MM.1S (cell line): ENCODE results near the gene DNAJB9.

Source experiments
- DNase-seq: peaks from one replicate; pipeline ENCODE4 v3.0.0-alpha.2; 2015
- H2AFZ ChIP-seq: fragments of 300-600 bp; sonication (generic); 2 replicates; pipeline ENCODE4 v1.6.0; 2016; ENCODE audit warnings: antibody characterized with exemption, low read length
- H3F3A ChIP-seq: fragments of 300-600 bp; sonication (generic); 2 replicates; pipeline ENCODE4 v1.6.1; 2016; ENCODE audit warnings: mild to moderate bottlenecking, antibody characterized with exemption, low read length, moderate library complexity, mixed read lengths; ENCODE audit not compliant: insufficient read depth
- H3K27ac ChIP-seq: fragments of 300-600 bp; sonication (generic); 2 replicates; pipeline ENCODE4 v1.5.1; 2016; ENCODE audit warnings: mild to moderate bottlenecking, low read length
- H3K27me3 ChIP-seq: fragments of 300-600 bp; sonication (generic); replicated peaks from 2 replicates; pipeline ENCODE4 v1.6.0; 2016; ENCODE audit warnings: low read length; ENCODE audit not compliant: insufficient read depth
- H3K36me3 ChIP-seq: fragments of 300-600 bp; sonication (generic); replicated peaks from 2 replicates; pipeline ENCODE4 v1.6.1; 2016; ENCODE audit warnings: mild to moderate bottlenecking, low read length, mixed read lengths; ENCODE audit not compliant: insufficient read depth
- H3K4me1 ChIP-seq: fragments of 300-600 bp; sonication (generic); 2 replicates; pipeline ENCODE4 v1.6.1; 2016; ENCODE audit warnings: low read length, mixed read lengths
- H3K4me2 ChIP-seq: fragments of 300-600 bp; sonication (generic); 2 replicates; pipeline ENCODE4 v1.6.0; 2016; ENCODE audit warnings: low read depth, low read length
- H3K4me3 ChIP-seq: fragments of 300-600 bp; sonication (generic); 2 replicates; pipeline ENCODE4 v1.5.1; 2016; ENCODE audit warnings: low read length, mixed read lengths
- H3K79me2 ChIP-seq: fragments of 300-600 bp; sonication (generic); 2 replicates; pipeline ENCODE4 v1.6.1; 2016; ENCODE audit warnings: mixed run types, low read length, mixed read lengths
- H3K9ac ChIP-seq: fragments of 300-600 bp; sonication (generic); 2 replicates; pipeline ENCODE4 v1.6.1; 2016; ENCODE audit warnings: low read length, mixed read lengths
- H3K9me2 ChIP-seq: fragments of 300-600 bp; sonication (generic); replicated peaks from 2 replicates; pipeline ENCODE4 v1.6.1; 2016; ENCODE audit warnings: mild to moderate bottlenecking, low read length, mixed read lengths; ENCODE audit not compliant: insufficient read depth
- H3K9me3 ChIP-seq: fragments of 300-600 bp; sonication (generic); replicated peaks from 2 replicates; pipeline ENCODE4 v1.6.1; 2016; ENCODE audit warnings: mild to moderate bottlenecking, low read length, mixed read lengths; ENCODE audit not compliant: insufficient read depth
- H4K20me1 ChIP-seq: fragments of 300-600 bp; sonication (generic); 2 replicates; pipeline ENCODE4 v1.6.1; 2016; ENCODE audit warnings: mild to moderate bottlenecking, low read length, moderate library complexity, mixed read lengths; ENCODE audit not compliant: insufficient read depth
- CTCF ChIP-seq: fragments of 300-600 bp; sonication (generic); IDR thresholded peaks from 2 replicates; pipeline ENCODE4 v1.5.1; 2016; ENCODE audit warnings: antibody characterized with exemption, low read length, mixed read lengths
- EZH2 ChIP-seq: fragments of 300-600 bp; sonication (generic); optimal IDR thresholded peaks from 2 replicates; pipeline ENCODE3; 2017; ENCODE audit warnings: low read depth, mild to moderate bottlenecking, antibody characterized with exemption, low read length, mixed read lengths
- EZH2phosphoT487 ChIP-seq: fragments of 300-600 bp; sonication (generic); IDR thresholded peaks from 2 replicates; pipeline ENCODE4 v1.6.1; 2018; ENCODE audit warnings: antibody characterized with exemption, low read length

DNAJB9 gene

GRCh38 chr7:108605559-108606201 lies 36.0 kb downstream of the DNAJB9 start:
- no peak overlapping the region for H3K4me2 ChIP-seq
- no peaks in the 10 kb centered on the region for H3K36me3 ChIP-seq
- no peaks in the 10 kb centered on the region for H3K4me1 ChIP-seq
- H3K79me2 ChIP-seq: no peaks in the 10 kb centered on the region
- no peak overlapping the region for H2AFZ ChIP-seq
- H3K9me3 ChIP-seq: no peaks in the 10 kb centered on the region
- H3K4me3 ChIP-seq: no peak overlapping the region
- no peak overlapping the region for H3K9ac ChIP-seq
- no peaks in the 10 kb centered on the region for H4K20me1 ChIP-seq
- no peak for DNase-seq
- H3K9me2 ChIP-seq: no peaks in the 10 kb centered on the region
- H3K27ac ChIP-seq: no peak overlapping the region
- no peaks in the 10 kb centered on the region for H3K27me3 ChIP-seq
- TF ChIP-seq EZH2: no peak
- TF ChIP-seq EZH2phosphoT487: no peak
- no peak for TF ChIP-seq CTCF
- H3F3A ChIP-seq: no peaks in the 10 kb centered on the region

DNA sequence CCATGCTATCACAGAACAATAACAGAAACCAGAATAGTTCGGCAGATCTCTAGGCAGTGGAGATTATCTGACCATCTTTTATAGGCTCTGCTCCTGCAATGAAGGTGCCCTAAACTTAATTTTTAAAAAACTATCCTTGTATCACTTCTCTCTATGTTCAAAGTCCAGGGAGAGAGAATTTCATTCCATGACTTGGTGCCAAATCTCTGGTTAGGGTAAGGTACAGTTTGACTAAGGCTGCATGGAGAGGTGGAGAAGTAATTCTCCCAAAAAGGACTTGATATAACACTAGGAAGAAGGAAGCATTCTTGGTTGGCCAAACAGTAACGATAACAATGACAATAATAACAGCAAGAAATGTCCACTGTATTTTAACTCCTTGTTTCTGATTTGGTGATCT lies 40.0 kb downstream of the DNAJB9 start:
- no peaks in the 10 kb centered on the region for H3K9me3 ChIP-seq
- H3F3A ChIP-seq: no peaks in the 10 kb centered on the region
- no peak overlapping the region for H2AFZ ChIP-seq
- DNase-seq: no peak
- H3K27ac ChIP-seq: no peak overlapping the region
- H3K9ac ChIP-seq: no peak overlapping the region
- no peaks in the 10 kb centered on the region for H3K36me3 ChIP-seq
- no peaks in the 10 kb centered on the region for H3K27me3 ChIP-seq
- no peaks in the 10 kb centered on the region for H3K79me2 ChIP-seq
- no peak for TF ChIP-seq EZH2
- no peak for TF ChIP-seq CTCF
- TF ChIP-seq EZH2phosphoT487: no peak
- no peak overlapping the region for H3K4me3 ChIP-seq
- no peaks in the 10 kb centered on the region for H4K20me1 ChIP-seq
- no peak overlapping the region for H3K4me2 ChIP-seq
- H3K4me1 ChIP-seq: no peaks in the 10 kb centered on the region
- no peaks in the 10 kb centered on the region for H3K9me2 ChIP-seq

DNA sequence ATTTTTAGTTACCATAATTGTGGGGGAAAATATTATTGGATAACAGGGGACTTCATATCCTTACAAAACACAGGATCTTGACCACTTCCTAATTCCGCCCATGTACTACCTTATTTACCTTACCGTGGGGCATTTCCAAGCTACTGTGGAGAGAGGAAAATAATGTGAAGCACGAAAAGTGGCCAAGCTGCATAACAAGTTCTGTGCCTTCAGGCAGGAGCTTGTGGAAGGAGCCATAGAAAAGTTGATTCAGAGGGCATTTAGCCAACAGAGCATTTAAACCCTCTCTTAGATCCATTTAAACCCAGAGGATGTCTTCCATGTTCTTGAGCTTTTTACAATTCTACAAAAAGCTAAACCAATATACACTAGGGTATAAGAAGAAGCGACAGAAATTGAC lies 41.6 kb downstream of the DNAJB9 start:
- no peaks in the 10 kb centered on the region for H3K4me1 ChIP-seq
- H3F3A ChIP-seq: no peaks in the 10 kb centered on the region
- H3K9me3 ChIP-seq: no peaks in the 10 kb centered on the region
- TF ChIP-seq EZH2: no peak
- TF ChIP-seq EZH2phosphoT487: no peak
- no peak for TF ChIP-seq CTCF
- no peak overlapping the region for H2AFZ ChIP-seq
- no peaks in the 10 kb centered on the region for H4K20me1 ChIP-seq
- H3K27ac ChIP-seq: no peak overlapping the region
- H3K9me2 ChIP-seq: no peaks in the 10 kb centered on the region
- DNase-seq: no peak
- no peak overlapping the region for H3K4me3 ChIP-seq
- no peaks in the 10 kb centered on the region for H3K27me3 ChIP-seq
- no peaks in the 10 kb centered on the region for H3K79me2 ChIP-seq
- no peaks in the 10 kb centered on the region for H3K36me3 ChIP-seq
- no peak overlapping the region for H3K9ac ChIP-seq
- no peak overlapping the region for H3K4me2 ChIP-seq
